GM21825 (cell line): ENCODE results near the gene PTCD2.

Source experiments
- ATAC-seq: cut with Tn5 transposase; IDR thresholded peaks from one replicate; pipeline ENCODE4 v1.9.1; 2021; ENCODE audit warnings: mild to moderate bottlenecking, moderate library complexity; ENCODE audit not compliant: unreplicated experiment

PTCD2 gene

GRCh38 chr5:72338689-72339209, 18.6 kb downstream of the PTCD2 start:
- ATAC-seq = no peak

- ATAC-seq = no peak
Measured at GRCh38 chr5:72346398-72346797, 26.2 kb downstream of the PTCD2 start.

- ATAC-seq = no peak
Measured at GRCh38 chr5:72347801-72348308, 27.7 kb downstream of the PTCD2 start.

- no peak for ATAC-seq
Measured at GRCh38 chr5:72351376-72351775, 31.2 kb downstream of the PTCD2 start.

GRCh38 chr5:72352616-72353015, 32.4 kb downstream of the PTCD2 start:
- no peak for ATAC-seq

GRCh38 chr5:72353046-72353445, 32.9 kb downstream of the PTCD2 start:
- ATAC-seq = no peak

GRCh38 chr5:72355706-72356299, 35.6 kb downstream of the PTCD2 start:
- no peak for ATAC-seq

GRCh38 chr5:72356361-72356760, 36.2 kb downstream of the PTCD2 start:
- ATAC-seq = no peak

GRCh38 chr5:72358925-72359324, 38.8 kb downstream of the PTCD2 start:
- no peak for ATAC-seq

- ATAC-seq = no peak
Measured at GRCh38 chr5:72359886-72360285, 39.7 kb downstream of the PTCD2 start.

- no peak for ATAC-seq
Measured at GRCh38 chr5:72363166-72363802, 43.1 kb downstream of the PTCD2 start.

- ATAC-seq = no peak
Measured at GRCh38 chr5:72364171-72364570, 44.0 kb downstream of the PTCD2 start.

- ATAC-seq = no peak
Measured at GRCh38 chr5:72364951-72365350, 44.8 kb downstream of the PTCD2 start.

GRCh38 chr5:72366324-72366976, 46.3 kb downstream of the PTCD2 start:
- peak; percentile 80 for ATAC-seq

- ATAC-seq = no peak
Measured at GRCh38 chr5:72368271-72368670, 48.1 kb downstream of the PTCD2 start.

GRCh38 chr5:72369301-72369700, 49.1 kb downstream of the PTCD2 start:
- ATAC-seq = no peak

- no peak for ATAC-seq
Measured at GRCh38 chr5:72369711-72370110, 49.5 kb downstream of the PTCD2 start.

- no peak for ATAC-seq
Measured at GRCh38 chr5:72372331-72372730, 52.2 kb downstream of the PTCD2 start.

- no peak for ATAC-seq
Measured at GRCh38 chr5:72372923-72373322, 52.8 kb downstream of the PTCD2 start.

GRCh38 chr5:72374844-72375243, 54.7 kb downstream of the PTCD2 start:
- no peak for ATAC-seq

GRCh38 chr5:72376381-72376780, 56.2 kb downstream of the PTCD2 start:
- ATAC-seq = no peak
